Measurements from ENCODE around the gene PXDN.
"Not testable (repeated sequence)": the region's sequence is repeated elsewhere in the genome, so short reads cannot be mapped to it uniquely, and the experiment has no call there.

PXDN gene

GRCh38 chr2:1628893-1629292 lies 115.4 kb downstream of the PXDN start:
- Histone ChIP-seq H3K9ac (ENCODE audit: insufficient read length, low read depth) (no peak overlapping the region), H3K9me3 (ENCODE audit: insufficient read depth, low read length) (no peaks in the 10 kb centered on the region), H3K4me3 (ENCODE audit: insufficient read length, low read depth) (no peak overlapping the region), H3K27me3 (ENCODE audit: insufficient read depth, insufficient read length) (no peaks in the 10 kb centered on the region), H3K4me1 (ENCODE audit: insufficient read depth, insufficient read length) (peaks cover 6% of the 10 kb centered on the region), H3K36me3 (ENCODE audit: insufficient read depth, insufficient read length, low read length) (peaks cover 38% of the 10 kb centered on the region)
- no peak for DNase-seq (ENCODE audit: low read depth, low spot score)
- TF ChIP-seq SUZ12 (IDR thresholded peaks at IDR 0.05; ENCODE audit: extremely low read depth, insufficient read depth, insufficient read length) (no peak), ZNF274 (IDR thresholded peaks at IDR 0.05; ENCODE audit: low read depth, low read length) (no peak), YY1 (IDR thresholded peaks at IDR 0.05; ENCODE audit: insufficient read depth, insufficient read length) (no peak)

DNA sequence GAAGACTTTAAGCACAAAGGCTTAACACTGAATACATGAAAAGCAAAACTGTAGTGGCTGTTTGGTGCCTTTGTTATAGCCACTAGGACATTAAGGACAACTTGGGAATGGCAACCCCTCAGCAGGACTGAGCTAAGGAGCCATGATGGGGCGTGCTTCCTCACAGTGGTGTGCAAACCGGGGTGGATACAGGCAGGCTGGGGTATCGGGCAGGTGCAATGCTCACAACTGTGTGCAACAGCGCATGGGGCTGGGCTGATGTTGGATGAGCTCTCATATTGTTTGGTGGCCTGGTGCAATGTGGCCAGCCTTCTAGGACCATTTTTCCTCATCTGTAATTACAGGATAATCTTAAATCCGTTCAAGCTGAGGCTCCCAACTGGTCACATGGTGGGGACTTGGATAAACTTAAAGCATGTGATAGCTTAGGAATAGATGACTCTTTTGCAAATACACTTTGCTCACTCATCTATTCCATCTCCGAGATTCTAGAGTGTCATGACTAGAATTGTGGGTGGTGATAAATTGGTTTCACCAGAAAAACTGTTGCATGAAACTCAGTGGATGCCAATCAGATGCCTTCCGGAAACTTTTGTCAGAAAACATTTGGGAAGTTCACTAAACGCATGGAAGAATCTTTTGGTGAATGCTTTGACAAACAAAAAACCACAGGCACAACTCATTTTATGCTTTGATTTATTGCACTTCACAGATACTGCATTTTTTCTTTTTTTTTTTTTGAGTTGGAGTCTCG lies 116.5 kb downstream of the PXDN start:
- no peak overlapping the region for H3K9ac ChIP-seq (ENCODE audit: insufficient read length, low read depth)
- H3K36me3 ChIP-seq (ENCODE audit: insufficient read depth, insufficient read length, low read length) = peaks cover 27% of the 10 kb centered on the region
- H3K27me3 ChIP-seq (ENCODE audit: insufficient read depth, insufficient read length) = no peaks in the 10 kb centered on the region
- DNase-seq (ENCODE audit: low read depth, low spot score) = no peak
- no peaks in the 10 kb centered on the region for H3K9me3 ChIP-seq (ENCODE audit: insufficient read depth, low read length)
- TF ChIP-seq YY1 (IDR thresholded peaks at IDR 0.05; ENCODE audit: insufficient read depth, insufficient read length) (no peak), SUZ12 (IDR thresholded peaks at IDR 0.05; ENCODE audit: extremely low read depth, insufficient read depth, insufficient read length) (no peak), ZNF274 (IDR thresholded peaks at IDR 0.05; ENCODE audit: low read depth, low read length) (no peak)
- no peak overlapping the region for H3K4me3 ChIP-seq (ENCODE audit: insufficient read length, low read depth)
- H3K4me1 ChIP-seq (ENCODE audit: insufficient read depth, insufficient read length) = peaks cover 6% of the 10 kb centered on the region

- no peak for DNase-seq (ENCODE audit: low read depth, low spot score)
- Histone ChIP-seq H3K36me3 (ENCODE audit: insufficient read depth, insufficient read length, low read length) (peaks cover 17% of the 10 kb centered on the region), H3K9ac (ENCODE audit: insufficient read length, low read depth) (peak overlapping the region; percentile 42), H3K27me3 (ENCODE audit: insufficient read depth, insufficient read length) (no peaks in the 10 kb centered on the region), H3K4me1 (ENCODE audit: insufficient read depth, insufficient read length) (peaks cover 6% of the 10 kb centered on the region), H3K9me3 (ENCODE audit: insufficient read depth, low read length) (no peaks in the 10 kb centered on the region), H3K4me3 (ENCODE audit: insufficient read length, low read depth) (no peak overlapping the region)
- TF ChIP-seq ZNF274 (IDR thresholded peaks at IDR 0.05; ENCODE audit: low read depth, low read length) (no peak), SUZ12 (IDR thresholded peaks at IDR 0.05; ENCODE audit: extremely low read depth, insufficient read depth, insufficient read length) (no peak), YY1 (IDR thresholded peaks at IDR 0.05; ENCODE audit: insufficient read depth, insufficient read length) (no peak)
These were observed 118.0 kb downstream of the PXDN start for GRCh38 chr2:1626271-1626681.

DNA sequence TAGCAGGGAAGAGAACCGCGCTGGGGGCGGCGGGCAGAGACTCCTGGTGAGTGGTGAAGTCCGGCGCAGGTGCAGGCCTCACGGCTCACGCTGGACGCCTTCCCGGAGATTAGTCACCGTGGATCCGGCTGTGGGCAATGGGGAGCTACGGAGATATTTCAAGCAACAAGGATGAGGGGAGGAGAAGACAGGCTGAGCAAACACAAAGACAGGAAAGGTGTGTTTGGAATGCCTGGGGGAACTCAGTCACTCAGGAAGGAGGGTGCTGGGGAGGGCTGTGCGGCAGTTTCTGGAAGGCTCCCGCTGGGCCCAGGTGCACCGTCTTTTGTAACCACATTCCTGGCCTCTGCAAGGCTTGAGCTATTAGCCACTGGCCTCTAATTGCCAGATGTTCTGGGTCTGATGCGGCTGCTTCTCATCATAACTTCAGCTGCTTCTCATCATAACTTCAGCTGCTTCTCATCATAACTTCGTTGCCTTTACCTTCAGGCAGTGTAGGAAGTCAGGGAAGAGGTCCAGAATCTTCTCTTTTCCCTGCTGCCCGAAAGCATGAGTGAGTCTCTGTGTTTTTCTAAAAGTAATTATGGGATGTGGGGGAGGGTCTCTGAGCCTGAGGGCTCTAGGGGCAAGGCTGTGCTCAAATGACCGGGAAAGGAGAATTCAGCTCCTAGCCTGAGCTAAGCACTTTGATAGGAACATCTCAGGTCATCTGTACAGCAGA lies 118.9 kb downstream of the PXDN start:
- Histone ChIP-seq H3K4me3 (ENCODE audit: insufficient read length, low read depth) (no peak overlapping the region), H3K4me1 (ENCODE audit: insufficient read depth, insufficient read length) (peaks cover 6% of the 10 kb centered on the region), H3K9ac (ENCODE audit: insufficient read length, low read depth) (no peak overlapping the region)

DNA sequence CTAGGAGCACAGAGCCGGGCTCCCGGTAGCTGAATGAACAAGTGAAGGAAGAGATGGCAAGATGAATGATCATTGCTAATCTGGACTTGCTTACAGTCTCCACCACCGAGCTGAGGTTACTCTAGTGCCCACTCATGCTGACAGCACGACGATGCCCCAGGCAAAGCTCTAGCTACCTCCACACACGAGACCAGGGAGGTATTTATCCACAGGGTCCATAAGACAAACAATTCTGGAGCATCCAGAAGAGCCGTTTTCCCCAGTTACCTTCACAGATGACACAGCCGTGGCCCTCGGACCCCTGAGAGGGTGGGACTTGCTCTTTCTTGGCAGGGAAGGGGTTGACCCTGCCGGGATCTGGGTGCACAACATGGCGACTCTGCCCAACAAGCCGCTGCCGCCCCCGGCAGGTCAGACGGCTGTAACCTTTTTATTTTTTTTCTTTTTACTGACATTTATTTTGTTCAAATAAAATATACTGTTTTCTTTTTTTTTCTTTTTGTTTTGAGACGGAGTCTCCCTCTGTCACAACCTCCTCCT lies 120.3 kb downstream of the PXDN start:
- no peak for TF ChIP-seq ZNF274 (IDR thresholded peaks at IDR 0.05; ENCODE audit: low read depth, low read length)
- TF ChIP-seq YY1 (IDR thresholded peaks at IDR 0.05; ENCODE audit: insufficient read depth, insufficient read length) = no peak
- TF ChIP-seq SUZ12 (IDR thresholded peaks at IDR 0.05; ENCODE audit: extremely low read depth, insufficient read depth, insufficient read length) = no peak

More for the DNA sequence above, 118.9 kb downstream of the PXDN start:
- DNase-seq (ENCODE audit: low read depth, low spot score) = peak; percentile 36
- no peaks in the 10 kb centered on the region for H3K9me3 ChIP-seq (ENCODE audit: insufficient read depth, low read length)
- H3K27me3 ChIP-seq (ENCODE audit: insufficient read depth, insufficient read length) = no peaks in the 10 kb centered on the region
- TF ChIP-seq YY1 (IDR thresholded peaks at IDR 0.05; ENCODE audit: insufficient read depth, insufficient read length) = no peak
- no peak for TF ChIP-seq ZNF274 (IDR thresholded peaks at IDR 0.05; ENCODE audit: low read depth, low read length)
- TF ChIP-seq SUZ12 (IDR thresholded peaks at IDR 0.05; ENCODE audit: extremely low read depth, insufficient read depth, insufficient read length) = no peak
- H3K36me3 ChIP-seq (ENCODE audit: insufficient read depth, insufficient read length, low read length) = peaks cover 10% of the 10 kb centered on the region

DNA sequence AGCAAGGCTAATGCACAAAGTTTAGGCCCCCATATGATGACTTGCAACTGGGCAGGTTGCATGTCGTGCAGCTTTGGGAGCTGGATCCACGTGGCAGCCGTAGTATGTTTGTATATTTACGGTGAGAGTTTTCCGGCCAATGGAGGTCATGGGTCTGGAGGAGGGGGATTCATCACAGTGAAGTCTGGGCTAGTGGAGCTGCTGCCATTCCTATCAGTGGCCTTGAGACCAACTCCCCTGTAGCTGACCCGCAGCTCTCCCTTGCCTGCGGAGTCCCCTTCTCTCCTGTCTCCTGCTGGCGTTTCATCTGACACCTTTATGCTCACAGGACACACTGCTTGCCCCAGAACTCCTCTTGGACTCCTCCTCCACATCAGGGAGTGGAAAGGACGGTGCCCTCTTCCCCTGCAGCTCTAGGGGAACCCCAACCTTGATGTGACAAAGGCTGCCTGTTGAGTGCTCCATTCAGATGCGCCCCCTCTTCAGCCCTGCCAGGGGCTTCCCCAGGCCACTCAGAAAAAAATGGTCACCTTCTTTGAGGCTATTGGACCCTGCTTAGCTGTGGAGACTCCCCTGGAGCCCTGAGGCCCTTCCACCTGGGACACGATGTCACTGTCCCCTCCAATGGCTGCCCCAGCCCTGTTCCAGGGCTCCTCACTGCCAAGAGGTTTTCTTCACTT lies 121.7 kb downstream of the PXDN start:
- Histone ChIP-seq H3K27me3 (ENCODE audit: insufficient read depth, insufficient read length) (no peaks in the 10 kb centered on the region), H3K4me3 (ENCODE audit: insufficient read length, low read depth) (no peak overlapping the region), H3K36me3 (ENCODE audit: insufficient read depth, insufficient read length, low read length) (no peaks in the 10 kb centered on the region), H3K9me3 (ENCODE audit: insufficient read depth, low read length) (no peaks in the 10 kb centered on the region; the same call in 1 of the 2 replicates), H3K4me1 (ENCODE audit: insufficient read depth, insufficient read length) (peaks cover 4% of the 10 kb centered on the region), H3K9ac (ENCODE audit: insufficient read length, low read depth) (no peak overlapping the region)
- no peak for DNase-seq (ENCODE audit: low read depth, low spot score)
- no peak for TF ChIP-seq YY1 (IDR thresholded peaks at IDR 0.05; ENCODE audit: insufficient read depth, insufficient read length)

More for the DNA sequence above, 120.3 kb downstream of the PXDN start:
- Histone ChIP-seq H3K4me1 (ENCODE audit: insufficient read depth, insufficient read length) (peaks cover 6% of the 10 kb centered on the region), H3K36me3 (ENCODE audit: insufficient read depth, insufficient read length, low read length) (no peaks in the 10 kb centered on the region), H3K4me3 (ENCODE audit: insufficient read length, low read depth) (no peak overlapping the region), H3K9ac (ENCODE audit: insufficient read length, low read depth) (no peak overlapping the region), H3K9me3 (ENCODE audit: insufficient read depth, low read length) (no peaks in the 10 kb centered on the region; the same call in 1 of the 2 replicates), H3K27me3 (ENCODE audit: insufficient read depth, insufficient read length) (no peaks in the 10 kb centered on the region)
- DNase-seq (ENCODE audit: low read depth, low spot score) = no peak

DNA sequence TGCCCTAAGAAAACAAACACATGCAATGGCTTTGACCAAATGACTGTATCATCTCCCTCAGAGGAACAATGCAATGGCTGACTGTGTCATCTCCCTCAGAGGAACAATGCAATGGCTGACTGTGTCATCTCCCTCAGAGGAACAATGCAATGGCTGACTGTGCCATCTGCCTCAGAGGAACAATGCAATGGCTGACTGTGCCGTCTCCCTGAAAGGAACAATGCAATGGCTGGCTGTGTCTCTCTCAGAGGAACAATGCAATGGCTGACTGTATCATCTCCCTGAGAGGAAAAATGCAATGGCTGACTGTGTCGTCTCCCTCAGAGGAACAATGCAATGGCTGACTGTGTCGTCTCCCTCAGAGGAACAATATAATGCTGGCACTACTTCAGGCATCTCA lies 122.3 kb downstream of the PXDN start:
- not testable (repeated sequence) for H3K4me1 ChIP-seq (ENCODE audit: insufficient read depth, insufficient read length); H3K36me3 ChIP-seq (ENCODE audit: insufficient read depth, insufficient read length, low read length); DNase-seq (ENCODE audit: low read depth, low spot score); H3K27me3 ChIP-seq (ENCODE audit: insufficient read depth, insufficient read length); H3K4me3 ChIP-seq (ENCODE audit: insufficient read length, low read depth); H3K9ac ChIP-seq (ENCODE audit: insufficient read length, low read depth); H3K9me3 ChIP-seq (ENCODE audit: insufficient read depth, low read length)

All from NT2/D1 (cell line).